NOMO-1 treated with dmso at 0.1 percent for 144 hours (cell line): ENCODE results near the gene MRPS2.

ENCODE experiments used
- DNase-seq: peaks from one replicate; lab custom pipeline; 2025; ENCODE audit not compliant: unreplicated experiment; lab: John Stamatoyannopoulos, UW

MRPS2 gene

DNA sequence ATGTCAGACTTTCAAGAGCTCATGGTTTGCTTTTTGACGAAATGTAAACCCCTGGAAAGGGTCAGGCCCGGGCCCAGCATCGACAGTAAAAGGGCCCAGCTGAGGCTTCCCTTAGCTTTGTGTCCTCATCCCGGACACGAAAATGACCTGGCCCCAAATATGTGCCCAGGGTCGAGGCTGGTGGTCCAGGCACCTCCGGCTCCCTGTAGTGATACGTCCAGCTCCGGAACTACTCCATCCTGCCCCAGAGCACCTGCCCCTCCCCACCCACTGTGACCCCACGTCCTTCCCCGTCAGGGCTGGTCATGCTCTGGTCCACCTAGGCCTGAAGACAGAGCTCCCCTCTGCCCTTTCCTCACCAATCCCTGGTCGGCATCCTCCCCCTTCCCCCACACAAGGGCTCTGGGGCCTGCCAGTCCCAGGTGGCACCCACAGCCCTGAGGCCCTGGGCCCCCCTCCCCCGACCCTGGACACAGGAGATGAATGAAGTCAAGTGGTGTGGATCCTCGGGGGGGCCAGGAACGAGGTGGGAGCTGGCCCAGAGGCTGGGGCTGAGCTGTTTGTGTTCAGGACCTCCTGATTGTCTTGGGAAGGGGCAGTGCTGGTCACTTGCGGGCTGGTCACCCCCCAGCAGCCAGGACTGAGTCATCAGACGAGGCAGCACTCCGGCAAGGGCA lies 51.7 kb downstream of the MRPS2 start:
- no peak for DNase-seq

DNA sequence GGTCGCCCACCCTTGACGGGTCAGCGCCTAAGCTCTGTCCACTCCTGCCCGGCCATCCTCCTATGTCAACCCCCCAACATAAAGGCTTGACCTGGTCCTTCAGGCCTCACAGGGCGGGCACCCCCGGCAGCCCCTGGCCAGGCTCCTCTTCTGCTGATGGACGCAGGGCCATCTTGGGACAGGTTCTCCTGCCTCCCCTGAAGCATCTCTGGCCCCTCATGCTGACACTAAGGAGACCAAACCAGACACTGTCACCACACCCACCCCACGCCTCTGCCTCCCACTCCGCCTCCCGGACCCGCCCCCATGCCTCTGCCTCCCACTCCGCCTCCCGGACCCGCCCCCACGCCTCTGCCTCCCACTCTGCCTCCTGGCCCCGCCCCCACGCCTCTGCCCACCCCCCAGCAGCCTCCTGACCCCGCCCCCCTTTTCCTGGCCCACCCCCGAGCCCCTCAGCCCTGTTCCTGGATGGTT lies 52.3 kb downstream of the MRPS2 start:
- no peak for DNase-seq
